Measurements from ENCODE around the gene QPRT.

DNA sequence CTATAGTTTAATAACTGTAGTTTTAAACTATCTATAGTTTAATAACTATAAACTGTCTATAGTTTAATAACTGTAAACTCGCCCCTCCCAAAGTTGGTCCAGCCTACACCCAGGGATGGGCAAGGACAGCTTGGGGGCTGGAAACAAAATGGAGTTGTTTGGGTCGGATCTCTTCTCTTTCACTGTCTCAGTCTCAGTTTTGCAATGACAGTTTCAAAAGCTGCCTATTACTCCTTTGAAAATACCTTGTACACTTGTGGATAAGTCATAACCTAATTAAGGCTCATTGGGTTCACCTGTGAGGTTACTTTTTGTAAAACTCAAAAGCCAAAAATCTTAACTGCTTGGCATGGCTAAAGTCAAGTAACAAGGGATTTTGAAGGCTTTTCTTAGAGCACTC lies 35.4 kb downstream of the QPRT start:
- TF ChIP-seq, protein P1, sequence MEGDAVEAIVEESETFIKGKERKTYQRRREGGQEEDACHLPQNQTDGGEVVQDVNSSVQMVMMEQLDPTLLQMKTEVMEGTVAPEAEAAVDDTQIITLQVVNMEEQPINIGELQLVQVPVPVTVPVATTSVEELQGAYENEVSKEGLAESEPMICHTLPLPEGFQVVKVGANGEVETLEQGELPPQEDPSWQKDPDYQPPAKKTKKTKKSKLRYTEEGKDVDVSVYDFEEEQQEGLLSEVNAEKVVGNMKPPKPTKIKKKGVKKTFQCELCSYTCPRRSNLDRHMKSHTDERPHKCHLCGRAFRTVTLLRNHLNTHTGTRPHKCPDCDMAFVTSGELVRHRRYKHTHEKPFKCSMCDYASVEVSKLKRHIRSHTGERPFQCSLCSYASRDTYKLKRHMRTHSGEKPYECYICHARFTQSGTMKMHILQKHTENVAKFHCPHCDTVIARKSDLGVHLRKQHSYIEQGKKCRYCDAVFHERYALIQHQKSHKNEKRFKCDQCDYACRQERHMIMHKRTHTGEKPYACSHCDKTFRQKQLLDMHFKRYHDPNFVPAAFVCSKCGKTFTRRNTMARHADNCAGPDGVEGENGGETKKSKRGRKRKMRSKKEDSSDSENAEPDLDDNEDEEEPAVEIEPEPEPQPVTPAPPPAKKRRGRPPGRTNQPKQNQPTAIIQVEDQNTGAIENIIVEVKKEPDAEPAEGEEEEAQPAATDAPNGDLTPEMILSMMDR (conservative IDR thresholded peaks at IDR 0.05 in 1 of 2, IDR thresholded peaks at IDR 0.05 in 1 of 2; ENCODE audit: low read depth in 1 of 2, low read length in 2 of 2), result no peak
- no peak for TF ChIP-seq EZH2 (IDR thresholded peaks at IDR 0.05; ENCODE audit: low read length, missing control alignments)
